GM18511 (cell line): ENCODE data around the gene ABL1.

Experiments used
- ATAC-seq: cut with Tn5 transposase; IDR thresholded peaks from one replicate; pipeline ENCODE4 v1.9.1; 2021; ENCODE audit warnings: mild to moderate bottlenecking, moderate library complexity; ENCODE audit not compliant: unreplicated experiment

ABL1 gene

DNA sequence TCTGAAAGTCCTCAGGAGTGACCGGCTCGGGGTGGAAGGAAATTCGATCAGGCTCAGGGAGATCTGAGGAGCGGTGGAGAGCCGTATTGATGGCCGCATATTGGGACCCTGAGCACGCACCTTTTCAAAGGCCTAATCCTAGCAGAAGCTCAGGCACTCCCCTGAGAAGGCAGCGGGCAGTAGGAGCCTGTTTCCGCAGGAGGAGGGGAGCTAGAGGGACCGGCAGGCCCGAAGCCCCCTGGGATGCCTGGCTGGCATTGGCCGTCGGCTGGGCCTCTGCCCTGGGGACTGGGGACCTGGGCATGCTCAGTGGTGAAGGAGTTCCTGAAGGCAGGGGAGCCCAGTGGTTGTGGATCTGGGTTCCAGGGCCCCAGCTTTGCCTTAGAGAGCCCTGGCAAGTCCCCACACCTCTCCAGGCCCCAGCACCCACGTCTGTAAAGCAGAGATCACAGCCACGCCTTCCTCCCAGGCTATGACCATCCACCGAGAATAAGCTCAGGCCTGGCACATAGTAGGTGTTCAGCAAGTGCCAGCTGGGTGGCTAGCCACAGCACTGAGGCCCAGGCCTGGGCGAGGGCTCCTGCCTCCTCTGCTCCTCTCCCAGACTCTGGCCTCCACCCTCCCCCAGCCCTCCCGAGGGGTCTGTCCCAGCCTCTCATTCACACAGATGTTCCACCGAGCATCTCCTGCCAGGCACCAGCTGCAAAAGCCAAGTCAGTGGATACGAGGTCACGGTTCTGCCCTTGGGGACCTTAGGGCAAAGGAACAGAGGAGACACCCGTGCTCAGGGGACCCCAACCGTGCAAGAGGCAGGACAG, 78.8 kb downstream of the ABL1 start:
- no peak for ATAC-seq

DNA sequence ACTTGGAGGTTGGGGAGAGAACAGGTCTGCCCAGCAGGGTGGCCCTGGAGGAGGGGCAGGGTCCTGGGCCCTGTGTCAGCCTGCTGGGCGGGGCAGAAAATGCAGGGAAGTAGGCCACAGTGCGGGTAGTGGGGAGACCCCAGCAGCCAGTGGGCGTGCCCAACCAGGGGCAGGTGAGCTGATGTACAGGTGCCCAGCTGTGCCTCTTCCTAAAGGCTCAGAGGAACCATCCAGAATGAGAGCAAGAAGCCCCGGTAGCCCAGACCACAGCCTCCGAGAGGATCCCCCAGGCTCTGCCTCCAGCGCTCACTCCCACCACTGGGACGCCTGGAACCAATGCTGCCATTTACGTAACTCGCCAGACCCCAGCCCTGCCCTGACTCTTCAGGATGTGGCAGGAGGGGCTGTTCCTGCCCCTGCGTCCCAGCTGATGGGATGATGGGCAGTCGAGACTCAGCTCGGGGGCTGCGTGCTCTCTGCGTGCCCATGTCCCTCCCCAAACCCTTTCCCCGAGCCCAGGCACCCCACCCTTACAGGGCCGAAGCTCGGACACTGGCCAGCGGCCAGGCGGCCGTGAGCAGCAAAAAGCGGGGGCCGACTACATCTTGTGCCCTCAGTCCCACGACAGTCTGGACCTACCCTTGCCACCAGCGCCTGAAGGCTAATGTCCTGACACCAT, 79.5 kb downstream of the ABL1 start:
- no peak for ATAC-seq

- ATAC-seq = no peak
Observed at GRCh38 chr9:130915096-130915447, 80.0 kb downstream of the ABL1 start.

DNA sequence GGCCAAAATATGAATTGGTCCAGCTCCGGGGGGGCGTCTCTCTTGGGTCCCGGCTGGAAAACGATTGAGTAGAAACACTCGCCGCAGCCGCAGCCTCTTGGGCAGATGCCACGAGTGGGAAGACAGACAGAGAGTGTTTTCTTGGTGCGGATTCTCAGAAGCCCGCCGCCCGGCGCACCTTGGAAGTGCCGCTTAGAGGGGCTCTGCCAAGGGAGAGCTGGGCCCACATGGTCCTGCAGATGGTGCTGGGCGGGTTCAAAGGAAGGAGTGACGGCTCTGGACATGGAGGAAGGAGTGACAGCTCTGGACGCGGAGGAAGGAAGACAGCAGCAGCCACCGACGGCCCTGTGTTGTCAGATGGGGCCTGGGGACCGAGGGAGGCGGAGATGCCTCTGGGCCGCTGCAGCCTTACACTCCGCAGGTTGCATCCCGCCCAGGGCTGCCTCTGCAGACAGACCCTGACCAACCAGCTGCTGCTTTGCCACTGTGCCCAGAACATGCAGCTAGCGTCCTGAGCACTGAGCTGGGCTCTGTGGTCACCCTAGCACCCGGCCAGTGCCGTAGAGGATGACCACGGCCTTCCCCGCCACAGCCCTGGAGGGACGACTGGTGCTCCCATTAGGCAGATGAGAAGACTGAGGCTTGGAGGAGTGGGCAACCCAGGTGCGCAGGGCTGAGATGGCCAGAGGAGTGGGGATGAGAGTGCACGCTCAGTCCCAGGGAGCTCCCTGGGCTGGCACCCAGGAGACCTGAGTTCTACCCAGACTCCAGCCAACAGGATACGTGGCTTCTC, 82.3 kb downstream of the ABL1 start:
- ATAC-seq = no peak

DNA sequence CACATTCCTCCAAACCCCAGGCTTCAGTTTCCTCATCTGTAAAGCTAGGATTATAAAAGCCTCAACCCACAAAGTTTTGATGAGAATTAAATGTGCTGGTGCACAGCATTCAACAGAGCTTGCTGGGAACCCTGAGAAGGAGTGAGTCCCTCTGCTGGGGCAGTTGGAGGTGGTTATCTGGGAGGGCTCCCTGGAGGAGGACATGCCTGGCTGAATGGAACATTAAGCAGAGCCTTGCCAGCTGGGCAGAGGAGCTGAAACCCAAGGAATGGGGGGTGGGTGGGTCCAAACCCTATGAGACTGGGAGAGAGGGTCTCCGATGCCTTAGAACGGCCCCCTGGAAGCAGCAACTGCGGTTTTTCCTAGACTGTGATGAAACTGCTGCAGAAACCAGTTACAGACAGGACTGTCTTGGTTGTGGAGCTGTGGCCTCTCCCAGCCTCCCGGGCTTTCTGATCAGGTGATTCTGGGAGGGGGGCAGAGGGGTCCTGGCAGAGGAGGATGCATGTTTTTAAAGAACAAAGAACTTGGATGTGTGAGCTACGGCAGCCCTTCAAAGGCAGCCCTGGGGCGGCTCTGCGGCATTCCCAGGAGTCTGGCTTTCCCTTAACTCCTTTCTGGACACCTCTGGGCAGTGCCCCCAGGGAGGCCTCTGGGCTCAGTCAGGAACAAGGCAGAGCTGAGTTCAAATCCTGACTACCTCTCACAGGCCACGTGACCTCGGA, 83.2 kb downstream of the ABL1 start:
- no peak for ATAC-seq

GRCh38 chr9:130918826-130919558, 83.9 kb downstream of the ABL1 start:
- ATAC-seq = no peak

DNA sequence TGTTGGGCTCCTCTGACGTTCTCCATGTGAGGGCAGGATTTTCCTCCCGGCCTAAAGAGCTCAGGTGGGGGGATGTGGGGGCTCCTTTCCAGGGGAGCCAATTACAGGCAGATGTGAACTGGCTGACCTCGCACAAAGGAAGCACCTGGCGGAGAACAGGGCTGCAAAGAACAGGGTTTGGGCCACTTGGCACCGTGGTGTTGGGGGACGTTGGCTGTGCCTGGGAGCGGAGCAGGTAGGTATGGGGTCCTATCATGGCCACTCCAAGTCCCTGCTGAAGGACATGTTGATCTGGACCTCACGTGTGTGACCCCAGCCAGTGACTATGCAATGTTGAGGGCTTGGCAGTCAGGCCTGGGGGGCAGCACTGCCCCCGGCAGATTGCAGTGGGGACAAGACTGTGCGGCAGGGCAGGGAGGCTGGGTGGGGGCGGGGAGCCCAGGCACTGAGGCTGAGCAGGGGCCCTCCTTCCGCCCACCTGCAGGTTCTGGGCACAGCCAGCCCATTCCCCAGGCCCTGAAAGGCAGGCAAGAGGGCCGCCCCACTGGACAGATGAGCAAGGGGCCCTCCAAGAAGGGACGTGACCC, 84.6 kb downstream of the ABL1 start:
- ATAC-seq = no peak

GRCh38 chr9:130920233-130920632, 85.2 kb downstream of the ABL1 start:
- ATAC-seq = no peak

DNA sequence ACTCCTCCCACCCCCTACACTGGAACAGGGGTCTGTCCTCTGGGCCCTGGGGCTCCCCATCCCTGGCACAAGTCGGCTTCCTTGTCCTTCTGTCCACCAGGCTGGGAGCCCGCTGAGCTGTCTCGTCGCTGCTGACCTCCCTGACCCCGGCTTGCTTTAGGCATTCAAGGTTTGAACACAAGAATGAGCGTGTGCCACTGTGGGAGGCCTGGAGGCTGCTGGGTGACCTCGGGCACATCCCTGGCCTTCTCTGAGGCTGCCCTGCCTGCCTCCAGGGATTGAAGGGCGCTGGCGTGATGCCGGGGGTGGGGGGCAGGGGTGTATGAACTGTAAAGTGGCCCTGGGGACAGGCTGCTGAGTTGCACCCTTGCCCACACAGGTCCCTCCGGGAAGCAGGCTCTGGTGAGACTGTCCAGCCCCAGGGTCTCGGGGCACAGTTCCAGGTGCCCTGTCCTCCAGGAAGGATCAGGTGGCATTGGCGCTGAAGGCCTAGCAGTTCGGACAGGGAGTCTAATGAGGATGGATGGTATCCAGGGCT, 85.8 kb downstream of the ABL1 start:
- no peak for ATAC-seq

DNA sequence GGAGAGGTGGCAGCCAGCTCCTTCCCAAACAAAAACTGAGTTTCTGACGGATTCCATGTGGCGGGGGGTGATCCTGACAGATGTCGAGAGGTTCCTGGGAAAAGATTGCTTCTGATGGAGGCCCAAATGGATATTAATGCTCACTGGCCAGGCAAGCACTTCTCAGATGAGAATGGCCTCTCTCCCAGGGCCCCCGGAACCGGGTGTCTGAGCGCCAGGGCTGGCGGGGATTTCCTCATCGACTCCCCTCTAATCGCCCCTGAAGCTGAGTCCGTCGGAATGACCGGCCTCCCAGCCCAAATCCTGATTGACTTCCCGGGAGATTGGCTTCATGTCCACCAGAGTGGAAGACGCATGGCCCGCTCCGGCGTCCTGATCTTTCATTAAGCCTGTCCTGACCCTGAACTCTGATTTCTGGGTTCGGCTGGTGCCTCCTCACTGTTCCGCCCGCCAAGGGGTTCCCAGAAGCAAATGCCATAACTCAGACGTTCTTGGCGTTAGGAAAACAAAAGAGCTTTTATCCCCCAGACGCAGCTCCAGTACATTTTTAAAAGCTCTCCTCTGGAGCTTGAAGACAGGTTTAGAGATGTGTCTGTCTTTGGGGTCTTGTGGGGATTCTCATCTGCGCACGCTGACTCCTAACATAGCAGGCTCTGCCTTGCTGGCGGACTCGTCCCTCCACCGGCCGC, 86.4 kb downstream of the ABL1 start:
- ATAC-seq = no peak

DNA sequence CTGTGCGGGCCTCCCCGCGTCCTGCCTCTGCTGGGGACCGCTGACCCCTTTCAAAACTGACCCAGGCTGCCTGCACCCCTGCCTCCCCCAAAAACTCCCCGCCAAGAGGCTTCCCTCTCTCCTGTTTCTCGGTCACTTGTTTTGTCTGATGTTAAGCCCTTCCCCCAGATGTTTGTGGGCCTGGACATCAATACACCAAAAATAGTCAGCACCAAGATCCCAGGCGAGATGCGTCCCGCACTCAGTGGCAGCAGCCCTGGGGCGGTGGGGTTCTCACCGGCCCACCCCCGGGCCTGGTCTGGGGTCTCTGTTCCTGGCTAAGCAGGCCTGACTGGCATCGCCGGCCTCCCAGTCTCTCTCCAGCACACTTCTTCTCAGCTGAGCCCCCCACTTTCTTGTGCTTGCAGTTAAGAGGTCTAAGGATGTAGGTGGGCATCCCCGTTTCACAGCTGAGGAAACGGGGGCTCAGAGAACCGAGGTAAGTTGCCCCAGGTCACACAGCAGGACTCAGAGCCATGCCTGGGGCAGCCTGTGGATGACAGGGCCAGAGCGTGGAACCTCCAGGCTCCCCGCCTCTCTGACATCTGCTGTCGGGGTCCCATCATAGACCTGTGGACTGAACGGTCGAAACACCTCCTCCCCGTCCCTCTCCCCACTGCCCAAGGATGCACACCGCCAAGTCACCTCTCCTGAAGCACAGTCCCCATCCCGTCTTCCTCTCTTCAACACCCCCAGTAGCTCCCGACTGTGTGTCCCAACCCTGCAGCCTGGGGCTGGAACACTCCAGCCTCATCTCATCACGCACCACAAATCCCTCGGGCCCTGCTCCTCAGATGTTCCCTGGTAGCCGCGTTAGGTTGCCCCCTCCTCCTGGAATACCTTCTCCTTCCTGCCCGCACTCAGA, 87.2 kb downstream of the ABL1 start:
- no peak for ATAC-seq

GRCh38 chr9:130922893-130923610, 88.0 kb downstream of the ABL1 start:
- no peak for ATAC-seq

GRCh38 chr9:130923611-130924447, 88.8 kb downstream of the ABL1 start:
- no peak for ATAC-seq

GRCh38 chr9:130924448-130924788, 89.4 kb downstream of the ABL1 start:
- no peak for ATAC-seq

DNA sequence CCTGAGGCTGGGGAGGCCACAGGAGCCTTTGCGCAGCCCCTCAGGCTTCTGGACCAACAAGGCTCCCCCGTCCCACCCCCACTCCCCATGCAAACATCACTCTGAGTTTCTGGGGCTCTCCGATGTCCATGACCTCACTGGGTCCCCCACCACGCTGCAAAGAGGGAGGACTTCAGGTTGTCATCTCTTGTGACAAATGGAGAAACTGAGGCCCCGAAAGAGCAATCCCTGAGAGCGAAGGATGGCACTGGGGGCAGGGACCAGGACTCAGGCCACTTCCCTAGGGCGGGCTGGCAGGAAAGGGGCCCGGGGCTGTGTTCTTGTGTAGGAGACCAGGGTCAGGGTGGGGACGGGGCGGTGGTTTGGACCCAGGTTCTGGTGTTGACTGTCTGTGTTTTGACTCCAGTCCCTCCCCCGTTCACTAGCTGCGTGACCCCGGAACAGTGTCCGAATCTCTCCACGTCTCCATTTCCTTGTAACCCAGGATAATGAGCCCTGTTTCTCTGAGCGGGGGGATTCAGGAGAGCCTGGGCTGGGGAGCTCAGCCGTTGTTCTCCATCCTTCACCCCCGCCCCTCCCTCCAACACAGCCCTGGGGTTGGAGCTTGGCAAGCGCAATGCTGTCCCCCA, 90.1 kb downstream of the ABL1 start:
- ATAC-seq = no peak

GRCh38 chr9:130927338-130927737, 92.3 kb downstream of the ABL1 start:
- no peak for ATAC-seq
